Stomach (tissue), 9 donors: ENCODE results near the gene OR52K2. TPM values are rescaled to one million over a fixed set of nuclear protein-coding genes. Genes with fewer than 3 reads are reported as not detected.

Experiments used
- DNase-seq, 2 donors: peaks; one replicate each; pipeline versions ENCODE4 v3.0.0 to v3.0.0-alpha.2; 2013 to 2019
- H3K27ac ChIP-seq, 5 donors: fragments of 200-600 bp in 4 of 5; sonication (generic) in 4 of 5; one replicate each; pipeline ENCODE4 v1.5.1; 2013 to 2019; ENCODE audit warnings: mild to moderate bottlenecking in 1 of 5, moderate library complexity in 1 of 5
- H3K27me3 ChIP-seq, 3 donors: fragments of 200-600 bp; sonication (generic); one replicate each; pipeline ENCODE4 v1.5.1; 2017 to 2019; ENCODE audit warnings: mixed run types in 1 of 3
- H3K36me3 ChIP-seq, 4 donors: fragments of 200-600 bp; sonication (generic); 1 replicate in 3 of 4; 2 replicates in 1 of 4; pipeline ENCODE4 v1.5.1; 2016 to 2019
- H3K4me1 ChIP-seq, 4 donors: fragments of 200-600 bp; sonication (generic); one replicate each; pipeline ENCODE4 v1.5.1; 2016 to 2019
- H3K4me3 ChIP-seq, 4 donors: fragments of 200-600 bp; sonication (generic) in 3 of 4; one replicate each; pipeline ENCODE4 v1.5.1; 2016 to 2019; ENCODE audit warnings: mild to moderate bottlenecking in 1 of 4
- H3K9me3 ChIP-seq, 4 donors: fragments of 200-600 bp; sonication (generic); one replicate each; pipeline ENCODE4 v1.5.1; 2016 to 2019
- CTCF ChIP-seq, 7 experiments: fragments of 450-650 bp in 4 of 7; fragments of 200-600 bp in 3 of 7; sonication (generic) in 3 of 7; IDR thresholded peaks; one replicate each; pipeline ENCODE4 v1.5.1; 2016 to 2019; ENCODE audit warnings: antibody characterized with exemption in 7 of 7, control low read depth in 2 of 7, mild to moderate bottlenecking in 1 of 7
- EP300 ChIP-seq: sonication (generic); formaldehyde crosslinking; IDR thresholded peaks from one replicate; pipeline ENCODE4 v1.6.1; 2017; ENCODE audit warnings: antibody characterized with exemption
- POLR2A ChIP-seq, 4 donors: fragments of 450-650 bp; IDR thresholded peaks; one replicate each; pipeline ENCODE4 v1.6.1; 2016; ENCODE audit warnings: antibody characterized with exemption in 4 of 4, control low read depth in 2 of 4, mild to moderate bottlenecking in 1 of 4, moderate library complexity in 1 of 4
- POLR2AphosphoS5 ChIP-seq, 3 donors: sonication (generic); formaldehyde crosslinking; IDR thresholded peaks; one replicate each; pipeline ENCODE4 v1.6.1; 2016; ENCODE audit warnings: antibody characterized with exemption in 3 of 3
- WGBS, 5 donors: extraction: QIAGEN DNeasy Blood & Tissue Kit in 3 of 5; methylation state at CpG; one replicate each; pipeline versions ENCODE4 v1.1.5 to v1.1.7; 2013 to 2018; 5-methylcytosine and 5-hydroxymethylcytosine counted together
- intact Hi-C: fragments of 100-400 bp; cut with DNase I; formaldehyde crosslinking; loops from one replicate; pipeline ENCODE4 v1.15.1; 2023; ENCODE audit warnings: low total_unique reads
- polyA plus RNA-seq, 3 donors: library from polyadenylated mRNA; stranded (reverse); fragments of 200-250 nt; gene quantifications; one replicate each; pipeline ENCODE4 v1.2.3, GENCODE V29; 2013
- total RNA-seq, 5 donors: library from RNA; depleted of rRNA; stranded (reverse); fragments of >200 nt; gene quantifications; one replicate each; pipeline versions ENCODE4 v1.1.0 to v1.2.3, GENCODE V29; 2014 to 2016
- donor health status: healthy with polysubstance abuse.
- donor health status: Bipolar disorder and iron deficiency.
- donor health status: healthy.

Gene OR52K2
- total and polyA plus RNA-seq, 8 donors: not detected

DNA sequence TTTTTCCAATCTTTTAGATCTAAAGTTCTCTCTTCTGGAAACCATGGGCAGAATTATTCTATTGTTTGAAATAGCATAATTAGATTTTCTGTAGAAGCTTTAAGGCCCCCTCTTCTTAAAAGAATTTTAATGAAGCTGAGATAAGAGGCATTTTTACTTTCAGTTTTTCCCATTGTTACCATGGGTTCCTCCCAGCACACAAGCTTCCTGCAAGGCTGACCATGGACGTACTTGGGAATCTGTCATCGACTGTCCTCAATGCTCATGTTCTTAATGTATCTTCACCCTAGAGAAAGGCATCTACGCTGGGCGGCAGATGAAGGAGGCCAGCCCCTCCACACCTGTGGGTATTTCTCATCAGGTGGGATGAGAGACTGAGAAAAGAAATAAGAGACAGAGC is 11.1 kb downstream of the OR52K2 start:
- no peak for TF ChIP-seq CTCF (IDR thresholded peaks at IDR 0.05)
- no peak for TF ChIP-seq EP300
- no peak for TF ChIP-seq POLR2A (IDR thresholded peaks at IDR 0.05)
- TF ChIP-seq POLR2AphosphoS5 (IDR thresholded peaks at IDR 0.05): no peak
- intact Hi-C loops: no loop called here
- Histone ChIP-seq H3K4me1 (peaks cover 0 to 10% (median 0%) of the 10 kb centered on the region in 4 donors), H3K4me3 (no peak overlapping the region), H3K9me3 (peaks cover 0 to 12% (median 6%) of the 10 kb centered on the region in 4 donors), H3K27me3 (no peaks in the 10 kb centered on the region), H3K36me3 (no peaks in the 10 kb centered on the region), H3K27ac (no peak overlapping the region)
- DNase-seq: no peak
- 83 to 85% (median 84%) methylated on average over 4 of the region's 4 CpGs for WGBS, 5 donors

DNA sequence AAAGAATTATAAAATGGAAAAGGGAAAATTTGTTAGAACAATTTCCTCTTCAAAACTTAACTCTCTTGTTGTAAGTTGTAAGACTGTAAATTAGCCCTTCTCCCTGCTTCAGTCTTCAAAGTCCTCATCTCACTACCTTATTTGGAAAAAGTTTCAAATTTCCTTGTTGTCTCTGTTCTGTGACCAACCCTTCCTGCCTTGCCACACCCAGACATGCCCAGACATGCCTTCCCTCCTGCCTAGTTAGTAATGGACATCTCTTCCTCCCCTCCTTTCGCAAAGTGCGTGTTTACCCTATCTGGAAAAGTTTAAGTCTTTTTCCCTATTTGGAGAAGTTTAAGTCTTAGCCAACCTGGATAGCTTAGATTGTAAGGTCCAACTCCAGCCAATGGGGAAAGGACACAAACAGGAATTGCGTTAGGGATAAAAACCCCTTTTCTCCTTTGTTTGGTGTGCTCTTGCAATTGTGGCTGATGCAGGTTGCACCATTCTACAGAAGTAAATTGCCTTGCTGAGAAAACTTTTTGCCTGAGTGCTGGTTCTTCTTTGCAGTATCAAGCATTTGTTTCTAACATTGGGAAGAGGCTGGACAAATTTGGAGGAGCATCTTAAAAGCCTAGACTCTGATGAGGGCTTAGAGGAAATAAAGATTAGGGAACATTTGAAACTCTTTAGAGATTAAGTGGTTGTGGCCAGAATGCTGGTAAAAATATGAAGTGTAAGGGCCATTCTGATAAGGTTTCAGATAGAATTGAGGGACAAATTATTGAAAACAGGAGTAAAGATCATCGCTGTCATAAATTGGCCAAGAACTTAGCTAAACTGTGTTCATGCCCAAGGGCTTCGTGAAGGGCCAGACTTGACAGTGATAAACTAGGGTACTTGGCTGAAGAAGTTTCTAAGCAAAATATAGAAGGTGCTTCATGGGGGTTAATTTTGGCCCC is 15.4 kb downstream of the OR52K2 start:
- Histone ChIP-seq H3K9me3 (peaks cover 0 to 14% (median 6%) of the 10 kb centered on the region in 4 donors), H3K36me3 (no peaks in the 10 kb centered on the region), H3K4me3 (no peak overlapping the region), H3K27me3 (no peaks in the 10 kb centered on the region), H3K4me1 (peaks cover 0 to 3% (median 0%) of the 10 kb centered on the region in 4 donors), H3K27ac (no peak overlapping the region)
- intact Hi-C loops: no loop called here
- no peak for DNase-seq
- TF ChIP-seq EP300: no peak
- no peak for TF ChIP-seq CTCF (IDR thresholded peaks at IDR 0.05)
- TF ChIP-seq POLR2AphosphoS5 (IDR thresholded peaks at IDR 0.05): no peak
- TF ChIP-seq POLR2A (IDR thresholded peaks at IDR 0.05): no peak
- 85 to 93% (median 92%) methylated on average over 5 of the region's 5 CpGs for WGBS, 5 donors

GRCh38 chr11:4465407-4465806 is 16.3 kb downstream of the OR52K2 start:
- Histone ChIP-seq H3K9me3 (peaks cover 0 to 14% (median 6%) of the 10 kb centered on the region in 4 donors), H3K27ac (no peak overlapping the region), H3K4me3 (no peak overlapping the region), H3K4me1 (no peaks in the 10 kb centered on the region), H3K36me3 (no peaks in the 10 kb centered on the region), H3K27me3 (no peaks in the 10 kb centered on the region)
- intact Hi-C loops: no loop called here
- TF ChIP-seq POLR2A (IDR thresholded peaks at IDR 0.05) (no peak), POLR2AphosphoS5 (IDR thresholded peaks at IDR 0.05) (no peak), CTCF (IDR thresholded peaks at IDR 0.05) (no peak), EP300 (no peak)
- WGBS, 5 donors: 48 to 94% (median 88%) methylated on average over 1 of the region's 1 CpG
- DNase-seq: no peak

DNA sequence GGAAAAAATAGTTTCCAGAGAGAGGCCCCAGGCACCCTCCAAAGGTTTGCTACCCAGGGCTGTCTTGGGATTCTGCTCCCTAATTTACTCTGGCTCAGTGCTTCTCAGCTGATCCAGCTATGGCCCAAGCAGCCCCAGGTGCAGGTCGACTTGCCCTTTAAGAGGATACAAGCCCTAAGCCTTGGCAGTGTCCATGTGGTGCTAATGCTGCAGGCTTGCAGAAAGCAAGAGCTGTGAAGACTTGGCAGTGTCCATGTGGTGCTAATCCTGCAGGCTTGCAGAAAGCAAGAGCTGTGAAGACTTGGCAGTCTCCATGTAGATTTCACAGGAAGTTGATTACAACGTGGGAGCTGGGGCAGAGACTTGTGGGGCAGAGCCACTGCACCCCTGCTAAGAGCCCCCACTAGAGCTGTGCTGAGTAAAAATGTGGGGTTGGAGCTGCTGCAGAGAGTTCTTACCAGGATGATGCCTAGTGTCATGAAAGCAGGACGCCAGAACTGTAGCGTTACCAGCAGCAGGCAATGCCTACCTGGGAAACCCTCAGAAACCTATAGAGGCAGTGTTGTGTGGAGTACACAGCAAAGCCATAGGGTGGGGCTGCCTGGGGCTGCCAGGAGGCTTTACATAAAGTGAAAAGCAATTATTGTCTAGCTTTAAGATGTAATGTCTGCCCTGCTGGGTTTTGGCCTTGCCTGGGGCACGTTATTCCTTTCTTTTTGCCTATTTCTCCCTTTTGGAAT is 17.2 kb downstream of the OR52K2 start:
- H3K27me3 ChIP-seq: no peaks in the 10 kb centered on the region
- H3K27ac ChIP-seq: no peak overlapping the region
- H3K36me3 ChIP-seq: no peaks in the 10 kb centered on the region
- DNase-seq: no peak
- WGBS, 5 donors: 32 to 53% (median 38%) methylated on average over 4 to 5 of the region's 5 CpGs
- intact Hi-C loops: no loop called here
- peaks cover 0 to 14% (median 6%) of the 10 kb centered on the region in 4 donors for H3K9me3 ChIP-seq
- H3K4me3 ChIP-seq: no peak overlapping the region
- no peak for TF ChIP-seq POLR2A (IDR thresholded peaks at IDR 0.05)
- TF ChIP-seq CTCF (IDR thresholded peaks at IDR 0.05): no peak
- TF ChIP-seq POLR2AphosphoS5 (IDR thresholded peaks at IDR 0.05): no peak
- no peak for TF ChIP-seq EP300
- no peaks in the 10 kb centered on the region for H3K4me1 ChIP-seq
